RWPE2 (cell line): ENCODE data around the gene CCNG1.
"Not testable (repeated sequence)": the region's sequence is repeated elsewhere in the genome, so short reads cannot be mapped to it uniquely, and the experiment has no call there.

Experiments
- ATAC-seq: fragments of 200-7000 bp; cut with Tn5 transposase; 3 replicates; pipeline ENCODE4 v1.9.1; 2021; ENCODE audit warnings: low read depth
- DNase-seq: peaks from one replicate; pipeline ENCODE4 v3.0.0-alpha.2; 2020; ENCODE audit warnings: low spot score
- H3K27ac ChIP-seq: fragments of 450-650 bp; 2 replicates; pipeline ENCODE4 v1.5.1; 2017; ENCODE audit warnings: mild to moderate bottlenecking; ENCODE audit not compliant: poor library complexity, severe bottlenecking
- H3K27me3 ChIP-seq: fragments of 250-450 bp; sonication (Bioruptor Pico); 2 replicates; pipeline ENCODE4 v1.5.1; 2021; ENCODE audit warnings: mild to moderate bottlenecking, moderate library complexity; ENCODE audit not compliant: insufficient read depth, poor library complexity, severe bottlenecking
- H3K36me3 ChIP-seq: fragments of 250-450 bp; sonication (Bioruptor Pico); 2 replicates; pipeline ENCODE4 v1.5.1; 2020; ENCODE audit warnings: low read depth, mild to moderate bottlenecking, moderate library complexity
- H3K4me1 ChIP-seq: fragments of 250-450 bp; sonication (Bioruptor Pico); 2 replicates; pipeline ENCODE4 v1.5.1; 2021; ENCODE audit warnings: mild to moderate bottlenecking, moderate library complexity; ENCODE audit not compliant: insufficient read depth, poor library complexity, severe bottlenecking
- H3K4me3 ChIP-seq: fragments of 250-450 bp; sonication (Bioruptor Pico); 2 replicates; pipeline ENCODE4 v1.5.1; 2021; ENCODE audit warnings: mild to moderate bottlenecking, moderate library complexity; ENCODE audit not compliant: severe bottlenecking
- H3K9me3 ChIP-seq: fragments of 250-450 bp; sonication (Bioruptor Pico); 2 replicates; pipeline ENCODE4 v1.5.1; 2021; ENCODE audit warnings: mild to moderate bottlenecking, moderate library complexity; ENCODE audit not compliant: severe bottlenecking
- TF ChIP-seq, protein P1 (sequence below): fragments of 450-650 bp; IDR thresholded peaks from one replicate; pipeline ENCODE4 v1.5.1; 2017; ENCODE audit warnings: mild to moderate bottlenecking, moderate library complexity; ENCODE audit not compliant: poor library complexity, severe bottlenecking

The CCNG1 gene, protein sequence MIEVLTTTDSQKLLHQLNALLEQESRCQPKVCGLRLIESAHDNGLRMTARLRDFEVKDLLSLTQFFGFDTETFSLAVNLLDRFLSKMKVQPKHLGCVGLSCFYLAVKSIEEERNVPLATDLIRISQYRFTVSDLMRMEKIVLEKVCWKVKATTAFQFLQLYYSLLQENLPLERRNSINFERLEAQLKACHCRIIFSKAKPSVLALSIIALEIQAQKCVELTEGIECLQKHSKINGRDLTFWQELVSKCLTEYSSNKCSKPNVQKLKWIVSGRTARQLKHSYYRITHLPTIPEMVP

DNA sequence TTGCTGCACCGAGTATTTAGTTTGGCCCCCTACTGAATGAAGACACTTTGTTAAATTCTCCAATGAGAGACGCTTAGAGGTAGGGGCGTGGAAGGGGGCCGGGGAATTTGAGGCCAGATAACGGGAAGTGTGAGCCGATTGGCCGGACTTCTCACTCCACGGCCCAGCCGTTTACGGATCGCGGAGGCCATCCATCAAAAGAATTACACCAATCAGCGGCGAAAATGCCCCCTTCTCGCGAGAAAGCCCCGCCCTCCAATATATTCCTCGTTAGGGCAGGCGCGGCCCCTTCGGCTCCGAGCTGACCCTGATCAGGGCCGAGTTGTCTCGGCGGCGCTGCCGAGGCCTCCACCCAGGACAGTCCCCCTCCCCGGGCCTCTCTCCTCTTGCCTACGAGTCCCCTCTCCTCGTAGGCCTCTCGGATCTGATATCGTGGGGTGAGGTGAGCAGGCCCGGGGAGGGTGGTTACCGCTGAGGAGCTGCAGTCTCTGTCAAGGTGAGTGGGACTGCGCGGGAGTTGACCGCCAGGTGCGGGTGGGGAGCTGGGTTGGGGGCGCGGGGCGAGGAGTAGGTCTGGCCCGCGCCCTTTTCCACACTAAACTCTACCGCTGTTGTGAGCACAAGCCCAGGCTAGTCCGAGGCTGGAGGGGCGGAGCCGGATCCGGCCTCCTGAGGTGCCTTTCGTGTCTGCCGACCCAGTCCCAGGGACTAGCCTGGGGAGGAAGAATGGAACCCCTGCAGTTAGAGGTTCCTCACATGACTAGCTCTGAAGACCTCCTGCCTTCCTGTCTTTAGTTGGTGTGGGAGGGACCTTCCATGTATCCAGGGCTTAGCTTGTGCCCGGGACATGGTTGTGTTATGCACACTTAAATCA is at the start of gene CCNG1:
CCNG1 (plus strand) TSS at position 287 of the 874 bp plus-strand sequence. CDS start 1,662 bp downstream, outside the sequence.
- H3K36me3 ChIP-seq, result peaks cover 45% of the 10 kb centered on the region
- peak within 1 kb of the TSS; percentile 83 for H3K4me3 ChIP-seq
- H3K27ac ChIP-seq, result peak within 1 kb of the TSS; percentile 67
- no peaks in the 10 kb centered on the region for H3K9me3 ChIP-seq
- TF ChIP-seq, protein P1, sequence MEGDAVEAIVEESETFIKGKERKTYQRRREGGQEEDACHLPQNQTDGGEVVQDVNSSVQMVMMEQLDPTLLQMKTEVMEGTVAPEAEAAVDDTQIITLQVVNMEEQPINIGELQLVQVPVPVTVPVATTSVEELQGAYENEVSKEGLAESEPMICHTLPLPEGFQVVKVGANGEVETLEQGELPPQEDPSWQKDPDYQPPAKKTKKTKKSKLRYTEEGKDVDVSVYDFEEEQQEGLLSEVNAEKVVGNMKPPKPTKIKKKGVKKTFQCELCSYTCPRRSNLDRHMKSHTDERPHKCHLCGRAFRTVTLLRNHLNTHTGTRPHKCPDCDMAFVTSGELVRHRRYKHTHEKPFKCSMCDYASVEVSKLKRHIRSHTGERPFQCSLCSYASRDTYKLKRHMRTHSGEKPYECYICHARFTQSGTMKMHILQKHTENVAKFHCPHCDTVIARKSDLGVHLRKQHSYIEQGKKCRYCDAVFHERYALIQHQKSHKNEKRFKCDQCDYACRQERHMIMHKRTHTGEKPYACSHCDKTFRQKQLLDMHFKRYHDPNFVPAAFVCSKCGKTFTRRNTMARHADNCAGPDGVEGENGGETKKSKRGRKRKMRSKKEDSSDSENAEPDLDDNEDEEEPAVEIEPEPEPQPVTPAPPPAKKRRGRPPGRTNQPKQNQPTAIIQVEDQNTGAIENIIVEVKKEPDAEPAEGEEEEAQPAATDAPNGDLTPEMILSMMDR, result no peak
- peaks cover 29% of the 10 kb centered on the region for H3K4me1 ChIP-seq
- ATAC-seq, result peak; percentile 94
- no peaks in the 10 kb centered on the region for H3K27me3 ChIP-seq
- DNase-seq, result peak; percentile 98

DNA sequence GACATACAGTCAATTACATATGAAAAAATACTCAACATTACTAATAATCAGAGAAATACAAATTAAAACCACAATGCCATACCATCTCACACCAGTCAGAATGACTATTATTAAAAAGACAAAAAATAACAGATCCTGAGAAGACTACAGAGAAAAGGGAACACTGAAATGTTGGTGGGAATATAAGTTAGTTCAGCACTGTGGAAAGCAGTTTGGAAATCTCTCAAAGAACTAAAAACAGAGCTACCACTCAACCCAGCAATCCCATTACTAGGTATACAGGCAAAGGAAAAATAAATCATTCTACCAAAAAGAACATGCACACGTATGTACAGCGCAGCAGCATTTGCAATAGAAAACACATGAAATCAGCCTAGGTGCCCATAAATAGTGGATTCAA is 41.6 kb upstream of the CCNG1 start:
- TF ChIP-seq, protein P1, result no peak
- peaks cover 2% of the 10 kb centered on the region for H3K9me3 ChIP-seq
- no peaks in the 10 kb centered on the region for H3K36me3 ChIP-seq
- DNase-seq (no peak), ATAC-seq (no peak)
- H3K27me3 ChIP-seq, result peaks cover 3% of the 10 kb centered on the region
- H3K4me3 ChIP-seq, result no peak overlapping the region
- no peaks in the 10 kb centered on the region for H3K4me1 ChIP-seq
- no peak overlapping the region for H3K27ac ChIP-seq

DNA sequence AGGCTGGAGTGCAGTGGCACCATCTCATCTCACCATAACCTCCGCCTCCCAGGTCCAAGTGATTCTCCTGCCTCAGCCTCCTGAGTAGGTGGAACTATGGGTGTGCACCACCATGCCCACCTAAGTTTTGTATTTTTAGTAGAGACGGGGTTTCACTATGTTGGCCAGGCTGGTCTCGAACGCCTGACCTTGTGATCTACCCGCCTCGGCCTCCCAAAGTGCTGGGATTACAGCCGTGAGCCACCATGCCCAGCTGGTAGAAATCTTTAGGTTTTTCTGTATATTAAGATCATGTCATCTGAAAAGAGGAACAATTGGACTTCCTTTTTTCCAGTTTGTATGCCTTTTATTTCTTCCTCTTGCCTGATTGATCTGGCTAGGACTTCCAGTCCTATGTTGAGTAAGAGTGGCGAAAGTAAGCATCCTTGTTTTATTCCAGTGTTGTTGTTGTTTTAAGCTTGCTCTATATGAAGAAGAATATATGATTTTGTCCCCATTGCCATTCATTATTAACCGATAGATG is 40.5 kb upstream of the CCNG1 start:
- H3K9me3 ChIP-seq, H3K27me3 ChIP-seq, ATAC-seq, H3K27ac ChIP-seq, DNase-seq, H3K4me1 ChIP-seq, H3K36me3 ChIP-seq, H3K4me3 ChIP-seq: not testable (repeated sequence)

DNA sequence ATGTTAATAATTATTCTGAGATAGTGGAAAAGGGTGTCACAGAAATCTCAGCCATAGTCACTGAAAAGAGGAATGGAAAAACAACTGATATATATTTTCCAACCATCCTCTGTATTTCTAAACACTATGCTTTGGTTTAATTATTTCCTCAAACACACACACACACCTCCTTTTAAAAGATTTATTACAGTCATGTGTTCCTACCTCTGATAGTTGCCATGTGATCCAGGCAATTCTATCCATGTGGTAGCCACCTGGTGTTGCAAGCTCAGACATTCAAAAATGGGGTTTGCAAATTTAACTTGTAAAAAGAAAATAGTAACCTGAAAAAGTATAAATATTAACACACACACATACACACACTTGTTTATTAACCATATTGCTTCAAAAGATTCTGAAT is 40.0 kb upstream of the CCNG1 start:
- Histone ChIP-seq H3K36me3 (no peaks in the 10 kb centered on the region), H3K9me3 (peaks cover under 1% of the 10 kb centered on the region), H3K4me3 (no peak overlapping the region), H3K27ac (no peak overlapping the region), H3K27me3 (peaks cover 3% of the 10 kb centered on the region), H3K4me1 (no peaks in the 10 kb centered on the region)
- no peak for ATAC-seq
- TF ChIP-seq, protein P1, result no peak
- no peak for DNase-seq

DNA sequence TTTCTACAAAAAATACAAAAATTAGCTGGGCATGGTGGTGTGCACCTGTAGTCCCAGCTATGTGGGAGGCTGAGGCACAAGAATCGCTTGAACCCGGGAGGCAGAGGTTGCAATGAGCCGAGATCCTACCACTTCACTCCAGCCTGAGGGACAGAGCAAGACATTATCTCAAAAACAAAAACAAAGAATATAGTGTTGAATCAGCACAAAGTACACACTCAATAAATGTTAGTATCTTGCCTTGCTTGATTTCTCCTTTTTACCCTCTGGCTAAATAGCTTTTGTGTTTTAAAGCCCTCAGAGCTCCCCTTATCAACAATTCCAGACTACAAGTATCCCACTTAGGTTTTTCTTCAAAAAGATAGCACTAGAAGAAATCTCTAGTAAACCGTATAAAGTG is 37.5 kb upstream of the CCNG1 start:
- H3K27ac ChIP-seq, result no peak overlapping the region
- H3K9me3 ChIP-seq, result no peaks in the 10 kb centered on the region
- H3K27me3 ChIP-seq, result peaks cover 7% of the 10 kb centered on the region
- no peaks in the 10 kb centered on the region for H3K36me3 ChIP-seq
- no peak overlapping the region for H3K4me3 ChIP-seq
- ATAC-seq, result no peak
- TF ChIP-seq, protein P1, result no peak
- H3K4me1 ChIP-seq, result no peaks in the 10 kb centered on the region
- no peak for DNase-seq
